Adrenal gland (tissue), 5 donors: ENCODE data around the gene ZBTB49.

Experiments used
- POLR2A ChIP-seq, 2 donors: fragments of 450-650 bp; IDR thresholded peaks; one replicate each; pipeline ENCODE4 v1.6.1; 2017; ENCODE audit warnings: antibody characterized with exemption in 2 of 2, mild to moderate bottlenecking in 2 of 2, moderate library complexity in 1 of 2
- TF ChIP-seq, protein P1 (sequence below), 6 experiments: fragments of 450-650 bp in 4 of 6; fragments of 200-600 bp in 2 of 6; sonication (generic) in 1 of 6; IDR thresholded peaks; 1 replicate in 5 of 6; 2 replicates in 1 of 6; pipeline versions ENCODE4 v1.5.1 to v1.8.0; 2016 to 2021; ENCODE audit warnings: antibody characterized with exemption in 6 of 6, mild to moderate bottlenecking in 2 of 6, moderate library complexity in 1 of 6
- donor health status: DM: no; HTN: no; CAD: no.

DNA sequence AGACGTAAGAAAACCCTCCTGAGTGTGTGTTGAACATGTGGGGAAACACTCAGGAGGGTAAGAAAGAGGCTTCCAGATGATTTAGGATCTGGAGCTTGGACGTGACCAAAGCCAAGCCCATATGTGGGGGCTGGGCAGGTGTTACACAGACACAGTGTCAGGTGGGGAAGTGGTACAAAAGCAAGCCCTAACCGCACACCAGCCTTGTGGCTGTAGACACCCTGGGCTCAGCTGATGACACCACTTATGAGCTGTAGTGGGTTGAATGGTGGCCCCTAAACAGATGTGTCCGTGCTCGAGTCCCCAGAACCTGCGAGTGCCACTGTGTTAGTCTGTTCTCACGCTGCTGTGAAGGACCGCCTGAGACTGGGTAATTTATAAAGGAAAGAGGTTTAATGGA lies 71.8 kb downstream of the ZBTB49 start:
- TF ChIP-seq, protein P1, sequence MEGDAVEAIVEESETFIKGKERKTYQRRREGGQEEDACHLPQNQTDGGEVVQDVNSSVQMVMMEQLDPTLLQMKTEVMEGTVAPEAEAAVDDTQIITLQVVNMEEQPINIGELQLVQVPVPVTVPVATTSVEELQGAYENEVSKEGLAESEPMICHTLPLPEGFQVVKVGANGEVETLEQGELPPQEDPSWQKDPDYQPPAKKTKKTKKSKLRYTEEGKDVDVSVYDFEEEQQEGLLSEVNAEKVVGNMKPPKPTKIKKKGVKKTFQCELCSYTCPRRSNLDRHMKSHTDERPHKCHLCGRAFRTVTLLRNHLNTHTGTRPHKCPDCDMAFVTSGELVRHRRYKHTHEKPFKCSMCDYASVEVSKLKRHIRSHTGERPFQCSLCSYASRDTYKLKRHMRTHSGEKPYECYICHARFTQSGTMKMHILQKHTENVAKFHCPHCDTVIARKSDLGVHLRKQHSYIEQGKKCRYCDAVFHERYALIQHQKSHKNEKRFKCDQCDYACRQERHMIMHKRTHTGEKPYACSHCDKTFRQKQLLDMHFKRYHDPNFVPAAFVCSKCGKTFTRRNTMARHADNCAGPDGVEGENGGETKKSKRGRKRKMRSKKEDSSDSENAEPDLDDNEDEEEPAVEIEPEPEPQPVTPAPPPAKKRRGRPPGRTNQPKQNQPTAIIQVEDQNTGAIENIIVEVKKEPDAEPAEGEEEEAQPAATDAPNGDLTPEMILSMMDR (IDR thresholded peaks at IDR 0.05), result no peak
- no peak for TF ChIP-seq POLR2A (IDR thresholded peaks at IDR 0.05)
